Superior temporal gyrus (tissue), 1 donor: ENCODE data around the gene HSPA6.
"Not testable (repeated sequence)": the region's sequence is repeated elsewhere in the genome, so short reads cannot be mapped to it uniquely, and the experiment has no call there.

Source experiments
- DNase-seq: peaks from one replicate; pipeline ENCODE4 v3.0.0-alpha.2; 2016; ENCODE audit errors: extremely low spot score

HSPA6 gene

GRCh38 chr1:161560960-161561715, 36.8 kb downstream of the HSPA6 start:
- peak; percentile 53 for DNase-seq

GRCh38 chr1:161562441-161562840, 38.1 kb downstream of the HSPA6 start:
- not testable (repeated sequence) for DNase-seq

- not testable (repeated sequence) for DNase-seq
Measured at GRCh38 chr1:161563522-161563921, 39.2 kb downstream of the HSPA6 start.

- DNase-seq = not testable (repeated sequence)
Measured at GRCh38 chr1:161566602-161566960, 42.2 kb downstream of the HSPA6 start.

GRCh38 chr1:161571703-161572102, 47.4 kb downstream of the HSPA6 start:
- DNase-seq = not testable (repeated sequence)
